Stimulated activated CD4-positive, alpha-beta T cell treated with anti-CD3 and anti-CD28 coated beads, TNF-alpha, amount 100 ng/mL, for 24 hours (primary cell): ENCODE measurements around the gene LDAH.

ENCODE experiments used
- DNase-seq, 3 experiments: peaks; one replicate each; pipeline ENCODE4 v3.0.0-alpha.2; 2020; ENCODE audit warnings: low read depth in 3 of 3

The LDAH gene

DNA sequence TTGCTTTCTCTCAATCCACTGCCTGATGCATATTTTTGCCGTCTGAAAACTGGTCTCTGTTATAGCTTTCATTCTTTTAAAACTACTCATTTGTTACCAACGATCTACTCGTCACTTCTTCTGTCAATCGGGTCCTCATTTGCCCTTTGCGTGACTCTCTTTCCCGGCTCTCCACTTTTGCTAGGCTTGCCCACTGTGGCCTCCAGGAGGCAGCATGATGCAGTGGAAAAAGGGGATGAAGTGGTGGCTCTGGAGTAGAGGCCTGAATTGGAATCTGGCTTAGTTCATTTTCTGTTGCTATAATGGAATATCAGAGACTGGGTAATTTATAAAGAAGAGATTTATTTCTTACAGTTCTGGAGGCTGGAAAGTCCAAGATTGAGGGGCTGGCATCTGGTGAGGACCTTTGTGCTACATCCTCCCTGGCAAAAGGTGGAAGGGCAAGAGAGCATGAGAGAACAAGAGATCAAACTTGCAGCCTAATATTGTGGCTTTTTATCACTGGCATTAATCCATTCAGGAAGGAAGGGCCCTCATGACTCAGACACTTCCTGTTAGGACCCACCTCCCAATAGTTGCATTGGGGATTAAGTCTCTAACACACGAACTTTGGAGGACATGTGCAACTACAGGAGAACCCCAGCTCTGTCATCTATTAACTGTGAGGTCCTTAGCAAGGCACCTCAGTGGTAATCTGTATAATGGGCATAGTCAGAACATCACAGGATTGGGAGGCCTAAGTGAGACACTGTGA, 140.6 kb downstream of the LDAH start:
- DNase-seq, result no peak

DNA sequence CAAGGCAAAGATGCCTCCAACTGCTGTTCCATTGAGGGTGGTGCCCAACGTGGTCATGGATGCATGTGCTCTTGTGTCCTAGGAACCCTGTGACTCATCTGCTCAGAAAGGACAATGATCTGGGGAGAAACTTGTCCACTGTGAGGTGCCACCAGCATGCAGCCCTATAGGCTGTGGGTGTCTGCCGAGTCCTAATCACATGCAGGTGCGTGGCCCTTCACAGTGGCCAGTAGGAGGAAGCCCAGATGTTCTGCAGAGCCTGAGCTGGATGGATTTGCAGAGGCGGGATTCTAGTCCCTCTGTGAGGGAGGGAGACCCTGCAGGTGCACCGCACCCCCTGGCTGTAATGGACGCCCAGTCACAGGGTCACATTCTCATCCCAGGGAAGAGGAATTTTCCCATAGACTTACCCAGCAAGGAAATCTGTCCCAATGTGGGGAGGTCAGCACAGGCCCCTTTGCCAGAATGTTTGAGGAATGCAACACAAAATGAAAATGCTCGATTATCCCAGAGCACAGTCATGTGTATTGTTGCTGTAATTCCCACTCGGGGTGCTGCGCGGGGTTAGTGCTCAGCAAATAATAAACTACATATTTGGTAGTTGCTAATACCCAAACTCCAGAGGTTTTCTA, 142.0 kb downstream of the LDAH start:
- no peak for DNase-seq

DNA sequence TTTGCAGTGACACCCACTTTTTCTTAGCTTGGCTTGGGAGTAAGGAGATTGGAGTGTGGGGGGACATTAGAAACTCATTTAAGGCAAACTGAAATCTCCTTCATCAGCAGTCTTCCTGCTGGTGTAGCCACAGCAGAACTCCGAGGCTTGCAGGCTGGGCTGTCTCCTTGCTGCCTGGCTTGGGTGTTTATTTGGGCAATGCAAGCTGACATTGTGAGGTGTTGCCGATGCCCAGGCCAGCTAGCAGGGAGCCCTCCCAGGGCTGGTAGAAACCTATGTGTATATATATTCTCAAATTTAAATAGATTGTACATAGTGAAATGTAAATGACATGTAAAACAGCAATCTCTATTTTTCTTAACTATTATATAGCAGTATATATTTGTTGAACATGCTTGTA, 144.1 kb downstream of the LDAH start:
- DNase-seq, result no peak

DNA sequence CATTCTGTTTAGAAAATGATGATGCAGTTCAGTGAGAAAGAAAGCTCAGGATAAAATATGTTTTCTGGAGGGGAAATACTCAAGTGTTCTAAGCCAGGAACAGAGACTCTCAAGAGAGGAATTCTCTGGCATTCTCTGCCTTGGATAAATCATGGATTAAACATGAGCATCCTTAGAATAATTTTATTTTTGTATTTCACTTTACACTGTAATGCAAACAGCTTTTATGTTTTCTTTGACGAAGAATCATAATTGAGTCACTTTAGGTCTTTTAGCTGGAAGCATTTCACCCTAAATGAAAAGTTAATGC, 144.9 kb downstream of the LDAH start:
- DNase-seq, result no peak

DNA sequence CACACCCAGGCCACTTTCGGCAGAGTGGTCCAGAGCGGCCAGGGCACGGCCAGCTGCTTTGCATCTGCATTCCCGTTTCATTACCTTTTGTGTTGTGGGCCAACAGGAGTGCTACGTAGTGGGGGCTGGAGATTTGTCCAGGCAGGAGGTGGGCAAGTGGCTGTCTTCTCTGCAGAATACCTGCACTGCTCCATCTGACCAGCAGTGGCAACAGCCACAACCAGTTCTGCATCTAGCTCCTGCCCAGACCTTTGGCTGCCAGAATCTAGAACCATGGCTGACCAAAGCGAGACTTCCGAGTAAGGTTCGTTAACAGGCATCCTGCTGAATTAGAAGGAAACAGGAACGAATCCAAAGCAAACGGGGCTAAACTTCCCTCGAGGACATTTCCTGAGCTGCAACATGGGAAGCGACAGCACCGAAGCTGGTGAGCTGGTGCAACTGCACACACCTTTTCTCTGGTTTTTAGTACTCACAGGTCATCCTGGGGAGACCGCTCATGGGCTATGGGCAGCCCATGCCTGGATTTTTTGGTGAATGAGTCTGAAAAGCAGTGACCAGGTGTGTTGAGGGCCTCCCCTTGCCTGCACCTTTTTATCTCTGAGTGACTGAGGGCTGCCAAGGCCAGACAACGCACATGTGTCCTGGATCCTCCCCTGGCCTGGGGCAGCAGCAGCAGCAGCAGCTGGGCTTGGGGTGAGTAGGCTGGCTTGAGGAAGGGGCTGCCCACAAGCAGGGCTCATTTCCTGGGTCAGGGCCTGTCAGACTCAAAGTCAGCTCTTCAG, 145.4 kb downstream of the LDAH start:
- no peak for DNase-seq

DNA sequence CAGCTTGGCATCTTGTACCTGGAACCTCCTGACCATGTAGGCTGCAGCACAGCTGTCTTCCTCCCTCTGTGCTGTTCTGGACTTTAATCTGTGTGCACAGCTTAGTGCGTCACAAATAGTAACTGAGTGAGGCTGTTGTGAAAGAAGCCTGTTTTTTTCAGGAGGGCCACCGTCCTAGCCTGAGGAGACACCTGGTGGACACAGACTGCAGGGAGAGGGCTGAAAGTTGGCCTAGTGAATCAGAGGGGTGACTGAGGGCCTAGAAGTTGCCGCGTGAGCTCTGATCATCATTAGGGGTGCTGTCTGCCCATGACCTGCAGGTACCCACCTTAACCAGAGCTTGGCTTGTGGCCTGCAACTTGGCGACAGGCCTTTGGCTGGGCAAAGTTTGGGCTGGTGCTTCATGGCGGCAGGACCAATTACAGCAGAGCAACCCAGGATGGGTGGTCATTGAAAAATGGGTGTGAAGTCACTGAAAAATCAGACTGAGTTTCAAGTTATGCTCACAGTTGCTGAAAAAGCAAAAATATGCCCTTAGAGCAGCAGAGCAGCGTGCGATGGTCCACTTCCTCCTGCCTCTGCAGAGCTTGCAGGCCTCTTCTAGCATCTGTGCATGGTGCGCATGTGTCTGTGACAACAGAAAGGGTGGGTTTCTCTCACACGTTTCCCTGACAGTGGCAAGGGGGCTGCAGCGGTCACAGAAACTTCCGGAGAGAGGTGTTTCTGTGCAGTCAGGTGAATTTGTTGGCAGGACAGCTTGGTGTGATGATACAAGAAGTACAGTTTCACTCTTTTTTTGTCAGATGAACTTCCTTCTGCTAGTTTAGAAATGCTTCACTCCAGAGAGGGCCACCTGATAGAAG, 146.3 kb downstream of the LDAH start:
- no peak for DNase-seq

DNA sequence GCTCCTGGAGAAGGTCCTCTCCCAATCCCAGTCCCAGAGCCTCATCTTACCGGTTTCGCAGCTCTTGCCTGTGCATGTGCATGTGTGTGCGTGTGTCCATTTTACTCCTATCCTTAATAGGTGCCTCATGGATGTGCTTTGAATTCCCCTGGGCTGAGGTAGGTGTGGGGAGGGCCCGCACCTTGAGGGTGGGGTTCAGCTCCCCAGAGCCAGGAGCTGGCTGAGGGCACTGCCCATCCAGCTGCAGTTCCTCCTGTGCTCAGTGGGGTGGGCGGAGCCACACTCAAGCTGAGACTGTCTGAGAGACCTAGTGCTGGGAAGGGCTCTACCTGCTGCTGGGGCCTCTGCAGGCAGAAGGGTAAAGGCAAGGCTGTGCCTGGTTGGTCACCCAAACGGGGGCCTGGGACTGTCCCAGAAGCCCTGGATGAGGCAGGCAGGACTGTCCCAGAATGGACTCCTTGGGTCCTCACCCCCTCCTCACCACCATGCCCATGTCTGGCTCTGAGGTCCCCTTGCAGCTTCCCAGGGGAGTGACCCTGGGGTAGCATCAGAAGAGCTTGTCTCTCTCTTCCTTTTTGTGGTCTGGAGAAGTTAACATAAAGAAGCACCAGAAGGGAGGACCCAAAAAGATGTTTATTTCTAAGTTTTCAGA, 147.1 kb downstream of the LDAH start:
- no peak for DNase-seq

DNA sequence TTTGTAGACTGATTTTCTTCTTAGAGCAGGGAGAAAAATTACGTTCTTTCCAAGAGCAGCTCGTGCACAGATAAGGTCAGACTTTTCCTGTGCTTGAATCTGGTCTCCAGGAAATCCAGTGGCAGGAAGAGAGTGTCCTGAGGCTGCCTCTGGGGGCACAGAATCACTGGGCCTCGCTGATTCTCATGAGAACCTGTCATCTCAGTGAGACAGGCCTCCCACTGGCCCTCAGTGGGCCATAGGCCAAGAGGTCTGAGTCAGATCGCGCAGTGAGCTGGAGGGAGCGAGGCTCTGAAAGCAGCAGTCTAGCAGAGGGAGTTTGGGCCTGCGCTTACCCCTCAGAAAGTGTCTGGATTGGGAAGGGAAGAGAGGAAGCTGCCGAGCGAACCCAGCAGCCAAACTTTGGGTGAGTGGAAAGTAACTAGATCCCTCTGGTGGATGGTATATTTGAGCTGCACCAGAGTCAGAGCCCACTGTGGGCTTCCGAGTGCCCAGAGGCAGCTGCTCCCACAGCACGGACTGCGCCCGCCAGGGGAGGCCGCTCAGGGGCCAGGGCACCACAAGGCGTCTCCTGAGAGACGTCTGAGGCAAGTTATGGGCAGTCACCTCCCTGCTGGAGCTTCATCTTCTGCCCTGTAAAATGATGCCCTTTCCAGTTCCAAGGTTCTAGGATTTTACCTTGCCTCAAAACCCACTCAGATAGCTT, 147.8 kb downstream of the LDAH start:
- no peak for DNase-seq

DNA sequence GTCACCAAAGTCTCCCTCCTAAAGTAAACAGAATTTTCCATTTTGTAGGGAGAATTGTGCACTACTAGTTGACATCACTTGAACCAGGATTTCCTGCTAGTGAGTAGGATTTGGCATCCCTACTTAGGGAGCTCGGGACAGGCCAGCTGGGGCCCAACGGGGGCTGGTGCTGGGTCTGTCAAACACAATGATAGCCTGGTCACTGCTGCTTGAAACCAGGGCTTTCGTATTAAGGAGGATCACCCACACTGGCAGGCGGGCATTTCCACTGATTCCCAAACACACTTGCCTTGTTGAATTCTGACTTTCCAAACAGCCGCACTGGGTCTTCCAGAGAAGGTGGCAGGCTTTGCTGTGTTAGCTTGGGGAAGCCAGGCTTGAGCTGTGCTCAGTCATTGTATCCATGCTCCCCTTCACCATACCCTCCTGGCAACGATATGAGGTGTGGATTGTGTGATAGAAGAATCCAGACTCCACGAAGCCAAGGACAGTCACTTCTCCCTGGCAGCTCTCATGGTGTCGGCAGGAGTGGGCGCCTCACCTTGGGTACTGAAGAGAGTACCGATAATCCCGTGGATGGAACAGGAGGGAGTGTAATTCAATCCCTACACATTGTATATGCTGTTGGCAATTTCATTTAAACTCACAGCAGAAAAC, 148.5 kb downstream of the LDAH start:
- no peak for DNase-seq

DNA sequence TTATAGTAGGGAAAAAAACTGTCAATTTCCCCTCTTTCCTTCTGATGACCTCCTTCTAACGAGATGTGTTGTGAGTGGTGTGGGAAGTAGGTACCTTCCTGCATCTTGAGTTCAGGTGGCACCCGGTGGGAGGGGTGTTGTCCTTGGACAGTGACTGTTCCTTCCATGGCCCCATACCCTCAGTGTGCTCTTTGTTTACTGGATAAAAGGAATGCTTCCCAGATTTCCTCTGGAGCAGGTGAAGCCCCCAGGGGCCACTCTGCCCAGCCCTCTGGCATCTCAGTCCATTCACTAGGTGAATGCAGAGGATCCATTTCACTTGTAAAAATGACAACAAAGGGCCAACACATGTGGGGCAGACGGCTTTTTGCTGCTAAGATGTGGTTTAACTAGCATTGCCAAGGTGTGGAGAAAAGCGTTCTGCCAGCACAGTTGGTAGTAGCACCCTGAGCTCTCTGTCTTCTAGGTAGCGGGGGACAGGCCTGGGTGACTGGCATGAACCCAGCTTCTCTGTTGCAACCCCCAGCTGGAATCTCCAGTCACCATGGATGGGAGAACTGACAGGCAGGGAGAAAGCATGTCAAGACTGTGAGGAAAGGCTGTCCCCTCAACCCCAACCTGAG, 149.1 kb downstream of the LDAH start:
- no peak for DNase-seq

DNA sequence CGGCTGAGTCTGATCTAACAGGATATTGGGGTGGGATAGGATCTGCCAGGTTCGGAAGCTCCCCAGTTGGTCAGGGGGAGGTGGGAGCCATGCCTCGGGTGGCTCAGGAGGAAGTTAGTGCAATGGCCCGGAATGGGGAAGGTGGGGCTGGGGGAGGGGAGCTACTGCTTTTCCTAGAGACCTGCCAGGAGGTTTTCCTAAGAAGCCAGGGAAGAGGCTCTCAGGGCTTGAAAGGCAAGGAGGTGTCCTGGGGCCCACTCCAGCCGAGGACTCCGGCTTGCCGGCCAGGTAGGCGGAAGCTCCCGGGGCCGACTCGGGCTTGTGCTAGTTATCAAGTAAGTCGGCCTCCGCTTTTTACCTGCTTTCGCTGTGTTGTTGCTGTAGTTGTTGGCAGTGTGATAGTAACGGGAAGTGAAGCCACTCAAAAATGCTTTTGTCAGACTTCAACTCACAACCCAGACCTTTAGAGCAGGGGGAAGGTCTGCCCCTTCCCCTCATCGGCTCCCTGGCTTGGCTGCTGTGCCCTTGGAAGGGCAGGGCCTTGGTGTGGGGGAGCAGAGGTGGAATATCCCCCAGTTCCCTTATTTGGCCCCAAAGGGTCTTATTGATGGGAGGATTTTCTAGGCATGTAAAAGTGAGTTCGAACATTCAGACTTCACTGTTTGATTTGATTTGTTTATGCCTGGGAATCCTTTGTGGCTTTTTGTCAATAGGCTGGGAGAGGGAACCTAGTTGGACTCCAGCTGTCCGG, 150.5 kb downstream of the LDAH start:
- no peak for DNase-seq

DNA sequence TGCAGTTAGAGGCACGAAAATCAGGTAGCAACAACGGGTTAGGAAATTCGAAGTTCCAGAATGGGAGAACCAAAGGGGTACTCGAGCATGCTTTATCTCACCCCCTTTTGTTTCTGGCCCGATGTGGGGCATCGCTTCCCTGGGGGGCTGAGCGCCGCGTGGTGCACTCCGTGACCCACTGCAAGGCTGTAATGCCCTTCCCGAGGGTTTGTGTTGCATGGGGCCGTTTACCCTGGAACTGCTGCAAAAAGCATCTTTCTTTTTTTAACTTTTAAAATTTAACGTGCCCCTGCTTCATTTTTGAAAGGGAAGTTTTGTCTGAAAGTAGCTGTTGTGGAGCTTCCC, 151.2 kb downstream of the LDAH start:
- DNase-seq, result no peak

DNA sequence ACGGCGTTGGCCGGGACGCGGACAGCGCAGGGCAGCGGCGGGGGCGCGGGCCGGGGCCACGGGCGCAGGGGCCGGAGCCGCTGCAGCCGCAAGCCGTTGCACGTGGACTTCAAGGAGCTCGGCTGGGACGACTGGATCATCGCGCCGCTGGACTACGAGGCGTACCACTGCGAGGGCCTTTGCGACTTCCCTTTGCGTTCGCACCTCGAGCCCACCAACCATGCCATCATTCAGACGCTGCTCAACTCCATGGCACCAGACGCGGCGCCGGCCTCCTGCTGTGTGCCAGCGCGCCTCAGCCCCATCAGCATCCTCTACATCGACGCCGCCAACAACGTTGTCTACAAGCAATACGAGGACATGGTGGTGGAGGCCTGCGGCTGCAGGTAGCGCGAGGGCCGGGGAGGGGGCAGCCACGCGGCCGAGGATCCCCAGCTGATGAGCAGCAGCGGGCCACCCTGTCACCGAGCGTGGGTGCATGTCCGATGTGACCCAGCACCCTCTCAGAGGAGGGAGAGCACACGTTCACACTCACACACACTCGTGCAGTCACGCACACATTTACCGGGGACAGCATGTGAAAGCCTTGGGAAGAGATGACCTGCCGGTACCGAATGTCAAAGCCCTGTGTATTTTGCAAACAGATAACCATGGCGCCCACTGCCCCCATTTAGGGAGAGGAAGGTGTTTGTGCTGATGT, 151.7 kb downstream of the LDAH start:
- DNase-seq, result no peak

DNA sequence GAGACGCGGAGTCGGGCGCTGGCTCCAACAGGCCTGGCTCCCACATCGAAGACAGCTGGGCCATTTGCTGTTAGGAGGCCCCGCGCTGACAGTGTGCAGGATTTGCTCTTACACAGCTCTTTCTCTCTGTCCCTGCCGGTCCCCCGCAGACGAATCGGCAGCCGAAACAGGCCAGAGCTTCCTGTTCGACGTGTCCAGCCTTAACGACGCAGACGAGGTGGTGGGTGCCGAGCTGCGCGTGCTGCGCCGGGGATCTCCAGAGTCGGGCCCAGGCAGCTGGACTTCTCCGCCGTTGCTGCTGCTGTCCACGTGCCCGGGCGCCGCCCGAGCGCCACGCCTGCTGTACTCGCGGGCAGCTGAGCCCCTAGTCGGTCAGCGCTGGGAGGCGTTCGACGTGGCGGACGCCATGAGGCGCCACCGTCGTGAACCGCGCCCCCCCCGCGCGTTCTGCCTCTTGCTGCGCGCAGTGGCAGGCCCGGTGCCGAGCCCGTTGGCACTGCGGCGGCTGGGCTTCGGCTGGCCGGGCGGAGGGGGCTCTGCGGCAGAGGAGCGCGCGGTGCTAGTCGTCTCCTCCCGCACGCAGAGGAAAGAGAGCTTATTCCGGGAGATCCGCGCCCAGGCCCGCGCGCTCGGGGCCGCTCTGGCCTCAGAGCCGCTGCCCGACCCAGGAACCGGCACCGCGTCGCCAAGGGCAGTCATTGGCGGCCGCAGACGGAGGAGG, 152.4 kb downstream of the LDAH start:
- DNase-seq, result no peak

DNA sequence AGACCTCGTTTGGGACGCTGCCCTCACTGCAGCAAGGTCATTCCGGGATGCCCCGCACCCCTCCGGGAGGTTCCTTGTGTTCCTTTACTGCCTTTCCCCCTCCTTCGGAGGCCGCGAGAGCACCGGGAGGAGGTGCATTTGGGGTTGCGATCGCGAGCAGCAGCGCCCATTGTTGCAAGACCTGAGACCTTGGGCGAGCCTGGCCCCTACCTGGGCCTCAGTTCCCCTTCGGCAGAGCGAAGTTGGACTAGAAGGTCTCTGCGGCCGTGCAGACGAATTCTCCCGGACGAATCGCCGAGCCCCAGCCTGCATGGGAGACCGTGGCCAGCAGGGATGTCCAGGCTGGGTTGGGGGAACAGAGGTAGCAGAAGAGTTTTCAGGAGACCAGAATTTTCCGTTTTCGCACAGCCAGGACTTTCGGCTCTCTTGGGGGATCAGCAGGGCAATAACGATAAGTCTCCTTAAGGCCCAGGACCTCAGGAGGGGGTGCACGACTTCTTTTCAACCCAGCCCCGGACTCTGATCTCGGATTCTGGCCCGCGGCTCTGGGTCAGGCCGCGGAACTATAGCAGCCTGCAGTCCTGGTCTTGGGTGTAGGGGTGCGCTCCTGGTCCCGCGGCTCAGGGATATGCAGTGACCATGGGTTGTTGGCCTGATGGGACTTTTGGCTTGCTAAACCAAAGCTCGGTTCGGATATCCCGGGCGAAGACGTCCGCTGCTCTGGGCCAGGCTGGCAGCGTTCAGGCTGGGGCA, 153.2 kb downstream of the LDAH start:
- no peak for DNase-seq

DNA sequence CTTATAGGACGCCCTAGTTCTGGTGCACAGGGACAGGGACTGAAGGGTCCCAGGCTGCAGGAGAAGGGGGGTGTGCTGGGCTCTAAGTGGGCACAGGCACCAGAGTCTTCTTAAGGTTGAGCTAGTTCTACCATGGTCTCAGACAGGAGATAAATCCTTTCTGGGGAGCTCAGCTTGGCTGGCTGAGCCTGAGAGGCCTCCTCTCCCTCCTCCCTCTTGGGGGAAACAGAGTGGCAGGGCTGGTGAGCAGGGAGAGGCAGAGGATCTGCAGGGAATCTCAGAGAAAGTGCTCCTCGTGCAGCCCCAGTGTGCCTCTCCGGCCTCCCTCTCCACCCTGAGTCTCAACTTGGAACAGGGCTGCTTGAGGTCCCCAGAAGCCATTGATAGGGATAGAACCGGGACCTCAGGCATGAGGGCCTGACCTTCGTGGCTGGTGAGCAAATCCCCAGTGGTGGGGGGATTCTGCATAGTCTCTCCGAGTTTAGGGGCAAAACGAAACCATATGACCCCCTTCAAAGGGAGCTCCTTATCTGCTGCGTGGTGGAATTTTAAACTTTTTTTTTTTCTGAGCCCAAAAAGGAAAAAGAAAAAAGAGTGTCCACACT, 153.9 kb downstream of the LDAH start:
- DNase-seq, result no peak

DNA sequence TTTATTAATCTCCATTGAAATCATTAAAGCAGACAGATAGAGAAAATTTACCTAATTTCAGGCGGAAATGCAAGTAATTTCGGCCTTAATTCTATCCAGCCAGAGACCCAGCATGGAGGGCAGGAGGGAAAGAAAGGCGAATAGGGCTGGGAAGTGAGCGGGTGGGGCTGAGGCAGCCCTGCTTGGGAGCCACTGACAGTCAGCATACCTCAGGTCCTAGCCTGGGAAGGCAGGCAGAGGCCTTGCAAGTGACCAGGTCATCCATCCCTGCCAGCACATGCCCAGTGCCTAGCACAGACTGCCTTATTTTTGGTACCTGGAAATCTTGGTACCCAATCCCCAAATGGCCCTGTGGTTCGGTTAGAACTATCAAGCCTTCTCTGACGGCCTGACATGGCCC, 154.4 kb downstream of the LDAH start:
- no peak for DNase-seq
